PC-3 (cell line): ENCODE measurements around the gene MRPS24.

Experiments used
- CTCF ChIP-seq: fragments of 300-600 bp; sonication (generic); conservative IDR thresholded peaks from 2 replicates; pipeline ENCODE4 v1.5.1; 2017; ENCODE audit warnings: antibody characterized with exemption, low read depth, mild to moderate bottlenecking, low read length
- EZH2 ChIP-seq: fragments of 300-600 bp; sonication (generic); IDR thresholded peaks from one replicate; pipeline ENCODE4 v1.6.1; 2017; ENCODE audit warnings: antibody characterized with exemption, mild to moderate bottlenecking, low read length; ENCODE audit not compliant: unreplicated experiment
- EZH2phosphoT487 ChIP-seq: fragments of 300-600 bp; sonication (generic); IDR thresholded peaks from 2 replicates; pipeline ENCODE4 v1.6.1; 2018; ENCODE audit warnings: mild to moderate bottlenecking, antibody characterized with exemption, low read length, borderline replicate concordance

- no peak for TF ChIP-seq CTCF
- no peak for TF ChIP-seq EZH2
- TF ChIP-seq EZH2phosphoT487 = no peak
Observed at GRCh38 chr7:43869006-43869866, at the start of gene MRPS24.
